Gastroesophageal sphincter (tissue), 4 donors: ENCODE measurements around the gene C3orf62. TPM values are rescaled to one million over a fixed set of nuclear protein-coding genes. Genes with fewer than 3 reads are reported as not detected.

Experiments used
- small RNA-seq, 4 donors: library from RNA; depleted of rRNA; stranded (forward); fragments of <200 nt; gene quantifications; one replicate each; pipeline ENCODE3, GENCODE V24; 2016
- total RNA-seq, 4 donors: library from RNA; depleted of rRNA; stranded (reverse); fragments of >200 nt; gene quantifications; one replicate each; pipeline ENCODE4 v1.1.0, GENCODE V29; 2016

C3orf62 gene
- total RNA-seq, 4 donors from 2014 or later: 3.5 to 14.9 (median 4.2) TPM

Small RNA genes lying within 50 kb of the gene (small RNA-seq; reads per million reads assigned to genes)
- gene AC121247.2 (0 reads per million in 4 donors), gene MIR4271 (0 reads per million in 4 donors), gene RF00019 (0 reads per million in 4 donors)

Other genes starting within 250 kb of the C3orf62 start
- 100 to 1,000 TPM in 3 of 4 donors, 10 to 100 TPM in 1; 89.8 to 179 (median 118) TPM for gene IMPDH2, start 247.8 kb downstream of the C3orf62 start, total RNA-seq
- 100 to 1,000 TPM in 1 of 4 donors, 10 to 100 TPM in 3; 66.2 to 171 (median 81.8) TPM for gene QRICH1, start 183.2 kb downstream of the C3orf62 start, total RNA-seq
- 100 to 1,000 TPM; 148 to 205 (median 183) TPM for gene QARS1, start 172.5 kb downstream of the C3orf62 start, total RNA-seq
- 100 to 1,000 TPM in 1 of 4 donors, 10 to 100 TPM in 3; 53.4 to 114 (median 76.4) TPM for gene USP19, start 156.4 kb downstream of the C3orf62 start, total RNA-seq
- gene LAMB2, start 144.2 kb downstream of the C3orf62 start, total RNA-seq: 100 to 1,000 TPM; 578 to 980 (median 645) TPM
- 10 to 100 TPM; 15.6 to 31.2 (median 25.3) TPM for gene CCDC71, start 110.9 kb downstream of the C3orf62 start, total RNA-seq
- gene KLHDC8B, start 105.6 kb downstream of the C3orf62 start, total RNA-seq: 100 to 1,000 TPM in 3 of 4 donors, 10 to 100 TPM in 1; 39.8 to 126 (median 114) TPM
- gene USP4, start 62.8 kb upstream of the C3orf62 start, total RNA-seq: 10 to 100 TPM; 15.8 to 36.9 (median 29.8) TPM
- gene GPX1, start 81.1 kb upstream of the C3orf62 start, total RNA-seq: 100 to 1,000 TPM; 129 to 285 (median 209) TPM
- gene RHOA, start 134.7 kb upstream of the C3orf62 start, total RNA-seq: 100 to 1,000 TPM; 401 to 524 (median 476) TPM
- 10 to 100 TPM; 18.6 to 32.1 (median 25.6) TPM for gene TCTA, start 135.2 kb upstream of the C3orf62 start, total RNA-seq
- gene AMT, start 145.2 kb upstream of the C3orf62 start, total RNA-seq: 10 to 100 TPM in 1 of 4 donors, 1 to 10 TPM in 2, under 1 TPM in 1; 0.32 to 11.4 (median 7.6) TPM
- gene NICN1, start 152.1 kb upstream of the C3orf62 start, total RNA-seq: 10 to 100 TPM in 1 of 4 donors, 1 to 10 TPM in 3; 3.6 to 11.1 (median 7.5) TPM
- gene DAG1, start 193.0 kb upstream of the C3orf62 start, total RNA-seq: 100 to 1,000 TPM in 3 of 4 donors, 10 to 100 TPM in 1; 74.2 to 195 (median 123) TPM